HepG2 (cell line): ENCODE results near the gene FGD5. TPM values are rescaled to one million over a fixed set of nuclear protein-coding genes. Genes with fewer than 3 reads are reported as not detected.

Experiments
- ATAC-seq: fragments of 200-7000 bp; cut with Tn5 transposase; 3 replicates; pipeline ENCODE4 v1.9.1; 2020; ENCODE audit warnings: mild to moderate bottlenecking, moderate library complexity
- BruUV-seq: library from RNA; stranded (reverse); fragments of 400-500 nt; replicated peaks from 2 replicates; lab custom pipeline; 2021; lab: Mats Ljungman, UMichigan
- CTCF ChIA-PET: fragments of 300-600 bp; formaldehyde crosslinking; extraction: SDS; loops from one replicate; lab custom pipeline; 2021; ENCODE audit warnings: low total read pairs, inconsistent platforms, low intra/inter-chr PET ratio; lab: Yijun Ruan, JAX
- POLR2A ChIA-PET: fragments of 350-600 bp; sonication (Branson Sonifier 250); formaldehyde crosslinking; loops from one replicate; lab custom pipeline; 2020; ENCODE audit warnings: antibody characterized with exemption, inconsistent platforms; lab: Yijun Ruan, JAX
- DNase-seq: peaks from one replicate; pipeline ENCODE4 v3.0.0-alpha.2; 2015; ENCODE audit warnings: low spot score
- FAIRE-seq: peaks from 3 replicates; lab custom pipeline; 2011; peaks lifted over from hg19 to GRCh38; lab: Jason Lieb, UNC
- H2AFZ ChIP-seq: one replicate; pipeline ENCODE4 v1.6.1; 2011; ENCODE audit warnings: low read length, inconsistent platforms
- H3K27ac ChIP-seq: fragments of 300-600 bp; 3 replicates; pipeline ENCODE4 v1.8.0; 2011; ENCODE audit warnings: mixed run types, mild to moderate bottlenecking, mixed read lengths, low read length, inconsistent platforms; ENCODE audit not compliant: insufficient read depth; ENCODE audit errors: extremely low read length
- H3K27me3 ChIP-seq, 2 experiments: fragments of 200-600 bp in 1 of 2; 2 replicates in 1 of 2; 3 replicates in 1 of 2; pipeline versions ENCODE4 v1.6.0 to v1.8.0; 2011; ENCODE audit warnings: low read length in 2 of 2, mild to moderate bottlenecking in 2 of 2, moderate library complexity in 2 of 2, inconsistent platforms in 1 of 2; ENCODE audit not compliant: insufficient read depth in 2 of 2, control insufficient read depth in 1 of 2
- H3K36me3 ChIP-seq, 2 experiments: fragments of 200-600 bp in 1 of 2; replicated peaks in 1 of 2; 2 replicates in 1 of 2; 3 replicates in 1 of 2; pipeline versions ENCODE4 v1.5.1 to v1.8.0; 2011; ENCODE audit warnings: low read length in 2 of 2, inconsistent platforms in 1 of 2; ENCODE audit not compliant: insufficient read depth in 2 of 2, control insufficient read depth in 1 of 2
- H3K4me1 ChIP-seq: 2 replicates; pipeline ENCODE4 v1.5.1; 2012; ENCODE audit warnings: low read length, inconsistent platforms; ENCODE audit not compliant: insufficient read depth
- H3K4me2 ChIP-seq: 2 replicates; pipeline ENCODE4 v1.6.0; 2011; ENCODE audit warnings: low read depth, low read length, inconsistent platforms
- H3K4me3 ChIP-seq, 3 experiments: fragments of 200-600 bp in 1 of 3; sonication (generic), shearing (Covaris generic) in 1 of 3; replicated peaks in 1 of 3; 2 replicates each; pipeline ENCODE4 v1.5.1; 2011 to 2016; ENCODE audit warnings: low read length in 3 of 3, inconsistent platforms in 2 of 3, low read depth in 2 of 3, mild to moderate bottlenecking in 2 of 3, control low read depth in 1 of 3, mixed read lengths in 1 of 3; ENCODE audit not compliant: insufficient read depth in 1 of 3
- H3K79me2 ChIP-seq: one replicate; pipeline ENCODE4 v1.6.1; 2011; ENCODE audit warnings: low read length, inconsistent platforms; ENCODE audit not compliant: insufficient read depth
- H3K9ac ChIP-seq: 2 replicates; pipeline ENCODE4 v1.6.0; 2011; ENCODE audit warnings: mild to moderate bottlenecking, low read depth, low read length, inconsistent platforms; ENCODE audit not compliant: insufficient read depth
- H3K9me3 ChIP-seq: 2 replicates; pipeline ENCODE4 v1.5.1; 2012; ENCODE audit warnings: mild to moderate bottlenecking, low read length
- H4K20me1 ChIP-seq: 2 replicates; pipeline ENCODE4 v1.6.0; 2011; ENCODE audit warnings: inconsistent platforms, mild to moderate bottlenecking, low read length, moderate library complexity; ENCODE audit not compliant: insufficient read depth
- ATM ChIP-seq: fragments of 450-650 bp; IDR thresholded peaks from 2 replicates; pipeline ENCODE4 v1.7.1; 2017; ENCODE audit warnings: mild to moderate bottlenecking, borderline replicate concordance
- BRCA1 ChIP-seq: sonication (generic); formaldehyde crosslinking; IDR thresholded peaks from 2 replicates; pipeline ENCODE4 v1.4.0; 2020; ENCODE audit warnings: missing genetic modification reagents
- FOXA1 ChIP-seq, 2 experiments: fragments of 450-650 bp in 1 of 2; sonication (generic) in 1 of 2; formaldehyde crosslinking in 1 of 2; IDR thresholded peaks; 2 replicates each; pipeline versions ENCODE4 v1.4.0 to v1.6.1; 2016 to 2020; ENCODE audit warnings: missing genetic modification reagents in 1 of 2
- GATAD1 ChIP-seq: IDR thresholded peaks from 2 replicates; pipeline ENCODE4 v1.6.1; 2016; ENCODE audit warnings: missing genetic modification reagents, missing compliant biosample characterization
- IKZF1 ChIP-seq: fragments of 450-650 bp; IDR thresholded peaks from 2 replicates; pipeline ENCODE4 v1.7.1; 2016
- MAF1 ChIP-seq: sonication (generic); formaldehyde crosslinking; IDR thresholded peaks from 2 replicates; pipeline ENCODE4 v1.5.0; 2020; ENCODE audit warnings: missing genetic modification reagents, borderline replicate concordance
- NR2F1 ChIP-seq, 2 experiments: fragments of 450-650 bp in 1 of 2; formaldehyde crosslinking in 1 of 2; IDR thresholded peaks; 2 replicates each; pipeline versions ENCODE4 v1.5.0 to v1.6.1; 2016 to 2020; ENCODE audit warnings: mild to moderate bottlenecking in 1 of 2, missing compliant biosample characterization in 1 of 2, missing genetic modification reagents in 1 of 2, moderate library complexity in 1 of 2
- RFX5 ChIP-seq: IDR thresholded peaks from 2 replicates; pipeline ENCODE4 v1.6.1; 2011; ENCODE audit warnings: low read depth, low read length, improper control_type of control experiment
- THYN1 ChIP-seq: sonication (generic); formaldehyde crosslinking; IDR thresholded peaks from 2 replicates; pipeline ENCODE4 v1.8.1; 2023; ENCODE audit warnings: low read depth, mild to moderate bottlenecking, moderate library complexity, missing genetic modification reagents, borderline replicate concordance
- TRIM22 ChIP-seq: fragments of 450-650 bp; IDR thresholded peaks from 2 replicates; pipeline ENCODE4 v1.6.1; 2017
- UBTF ChIP-seq: sonication (generic); formaldehyde crosslinking; IDR thresholded peaks from 2 replicates; pipeline ENCODE4 v1.4.0; 2020; ENCODE audit warnings: mild to moderate bottlenecking, missing genetic modification reagents
- XRCC5 ChIP-seq: fragments of 200-400 bp; formaldehyde crosslinking; optimal IDR thresholded peaks from 2 replicates; pipeline ENCODE3; 2017; ENCODE audit warnings: mild to moderate bottlenecking, low read length
- ZNF781 ChIP-seq: sonication (generic); formaldehyde crosslinking; IDR thresholded peaks from 2 replicates; pipeline ENCODE4 v1.5.1; 2020; ENCODE audit warnings: borderline replicate concordance, mild to moderate bottlenecking, missing genetic modification reagents; ENCODE audit errors: not compliant biosample characterization
- ZNF800 ChIP-seq: sonication (generic); formaldehyde crosslinking; IDR thresholded peaks from 2 replicates; pipeline ENCODE4 v1.4.0; 2020; ENCODE audit warnings: missing genetic modification reagents
- WGBS: methylation state at CpG from one replicate; pipeline ENCODE4 v1.1.6; 2017; ENCODE audit warnings: low lambda C conversion rate; 5-methylcytosine and 5-hydroxymethylcytosine counted together
- in situ Hi-C: cut with HindIII; loops from 2 replicates; pipeline ENCODE4 v1.10.0; 2017; ENCODE audit warnings: low pct_unique_long_range_greater_than_20kb; ENCODE audit not compliant: extremely low pct_ligation_motif_present
- intact Hi-C: fragments of 100-400 bp; cut with micrococcal nuclease; formaldehyde crosslinking; loops from one replicate; pipeline ENCODE4 v1.10.0; 2022; ENCODE audit not compliant: unreplicated experiment
- polyA plus RNA-seq, 8 experiments: library from polyadenylated mRNA; depleted of rRNA in 3 of 8; stranded (reverse) in 7 of 8; unstranded in 1 of 8; fragments of >200 nt; fragmentation: Illumina TruSeq in 4 of 8; extraction: Trizol in 4 of 8; gene quantifications; 2 replicates each; pipeline versions ENCODE4 v1.2.1 to v1.2.3, GENCODE V29; 2011 to 2016; ENCODE audit warnings: low read depth in 4 of 8, missing spikeins in 1 of 8, mixed read lengths in 1 of 8; ENCODE audit not compliant: insufficient read depth in 1 of 8
- total RNA-seq, 5 experiments: library from RNA; depleted of rRNA; stranded (reverse); fragments of >200 nt; fragmentation: Illumina TruSeq; extraction: Trizol; gene quantifications; 2 replicates each; pipeline ENCODE4 v1.2.3, GENCODE V29; 2016; ENCODE audit warnings: low read depth in 1 of 5

Gene FGD5
- total and polyA plus RNA-seq, 2 of the 13 experiments (the other 11 are each of a cell fraction or from before 2014, with no cell fraction given) = 0.17 TPM; not detected in 1

GRCh38 chr3:14950274-14950673 lies 131.5 kb downstream of the FGD5 start:
- no peak for ATAC-seq
- Histone ChIP-seq H3K36me3 (peaks cover 2 to 22% of the 10 kb centered on the region in 2 experiments; a peak in 4 of 5 replicates), H3K27ac (no peak overlapping the region), H2AFZ (no peak overlapping the region), H4K20me1 (peaks cover 13% of the 10 kb centered on the region), H3K27me3 (no peaks in the 10 kb centered on the region), H3K9ac (no peak overlapping the region), H3K4me3 (no peak overlapping the region), H3K4me1 (peaks cover 35% of the 10 kb centered on the region), H3K4me2 (no peak overlapping the region), H3K79me2 (peaks cover 75% of the 10 kb centered on the region), H3K9me3 (no peaks in the 10 kb centered on the region)
- POLR2A ChIA-PET = no interaction called here
- 98% methylated on average over 2 of the region's 2 CpGs for WGBS
- in situ Hi-C loops (no loop called here), intact Hi-C loops (no loop called here)
- FAIRE-seq = no peak
- BruUV-seq = no TSS peak
- no peak for DNase-seq
- CTCF ChIA-PET = no interaction called here
- no peak for TF ChIP-seq UBTF
- no peak for TF ChIP-seq XRCC5
- TF ChIP-seq FOXA1 (IDR thresholded peaks at IDR 0.05) = no peak
- no peak for TF ChIP-seq FOXA1 (CRISPR knock-in tag; IDR thresholded peaks at IDR 0.05)
- no peak for TF ChIP-seq ZNF781 (CRISPR knock-in tag)
- no peak for TF ChIP-seq ZNF800 (CRISPR knock-in tag)
- no peak for TF ChIP-seq RFX5
- TF ChIP-seq GATAD1 (CRISPR knock-in tag) = no peak
- TF ChIP-seq THYN1 (CRISPR knock-in tag) = no peak
- TF ChIP-seq TRIM22 = no peak
- no peak for TF ChIP-seq MAF1
- TF ChIP-seq NR2F1 (CRISPR knock-in tag; IDR thresholded peaks at IDR 0.05) = no peak
- no peak for TF ChIP-seq ATM
- no peak for TF ChIP-seq BRCA1 (CRISPR knock-in tag)
- no peak for TF ChIP-seq IKZF1
